Tibial nerve (tissue), 4 donors: Measurements from ENCODE around the gene NCR2. TPM values are rescaled to one million over a fixed set of nuclear protein-coding genes. Genes with fewer than 3 reads are reported as not detected.

Experiments used
- DNase-seq, 2 donors: peaks; one replicate each; pipeline ENCODE4 v3.0.0-alpha.2; 2019; ENCODE audit warnings: low spot score in 2 of 2
- H3K27ac ChIP-seq, 4 donors: fragments of 200-600 bp; sonication (generic) in 3 of 4; one replicate each; pipeline ENCODE4 v1.5.1; 2017 to 2019; ENCODE audit warnings: mild to moderate bottlenecking in 1 of 4
- H3K27me3 ChIP-seq, 2 donors: fragments of 200-600 bp; sonication (generic) in 1 of 2; one replicate each; pipeline versions ENCODE4 v1.5.1 to v1.6.0; 2017 to 2019
- H3K36me3 ChIP-seq, 3 donors: fragments of 200-600 bp; sonication (generic); one replicate each; pipeline ENCODE4 v1.5.1; 2018 to 2019
- H3K4me1 ChIP-seq, 4 donors: fragments of 200-600 bp; sonication (generic) in 3 of 4; one replicate each; pipeline ENCODE4 v1.5.1; 2017 to 2019
- H3K4me3 ChIP-seq, 4 donors: fragments of 200-600 bp; sonication (generic) in 3 of 4; one replicate each; pipeline ENCODE4 v1.5.1; 2017 to 2019; ENCODE audit warnings: mild to moderate bottlenecking in 1 of 4, moderate library complexity in 1 of 4
- H3K9me3 ChIP-seq, 4 donors: fragments of 200-600 bp; sonication (generic) in 3 of 4; one replicate each; pipeline ENCODE4 v1.5.1; 2017 to 2019
- CTCF ChIP-seq, 5 experiments: fragments of 200-600 bp in 3 of 5; fragments of 450-650 bp in 2 of 5; sonication (generic) in 3 of 5; IDR thresholded peaks; one replicate each; pipeline ENCODE4 v1.5.1; 2016 to 2019; ENCODE audit warnings: antibody characterized with exemption in 5 of 5, mild to moderate bottlenecking in 3 of 5, moderate library complexity in 2 of 5
- EP300 ChIP-seq, 2 donors: sonication (generic); formaldehyde crosslinking; IDR thresholded peaks; one replicate each; pipeline ENCODE4 v1.6.1; 2017; ENCODE audit warnings: antibody characterized with exemption in 2 of 2, mild to moderate bottlenecking in 1 of 2
- POLR2A ChIP-seq, 2 donors: fragments of 450-650 bp; IDR thresholded peaks; one replicate each; pipeline ENCODE4 v1.6.1; 2017; ENCODE audit warnings: antibody characterized with exemption in 2 of 2, mild to moderate bottlenecking in 2 of 2, moderate library complexity in 2 of 2
- WGBS, 2 donors: methylation state at CpG; one replicate each; pipeline ENCODE4 v1.1.5; 2018; 5-methylcytosine and 5-hydroxymethylcytosine counted together
- total RNA-seq, 4 donors: library from RNA; depleted of rRNA; stranded (reverse); fragments of >200 nt; gene quantifications; one replicate each; pipeline ENCODE4 v1.1.0, GENCODE V29; 2016

The NCR2 gene
- total RNA-seq, 4 donors from 2014 or later, result not detected

GRCh38 chr6:41352396-41352795 is 17.0 kb downstream of the NCR2 start:
- 51 to 63% methylated on average over 3 of the region's 3 CpGs for WGBS, 2 donors
- Histone ChIP-seq H3K27me3 (peaks cover 0 to 30% of the 10 kb centered on the region in 2 donors), H3K27ac (no peak overlapping the region), H3K9me3 (no peaks in the 10 kb centered on the region), H3K4me3 (no peak overlapping the region), H3K4me1 (no peaks in the 10 kb centered on the region), H3K36me3 (no peaks in the 10 kb centered on the region)
- TF ChIP-seq EP300 (IDR thresholded peaks at IDR 0.05), result no peak
- no peak for DNase-seq

GRCh38 chr6:41352907-41353306 is 17.5 kb downstream of the NCR2 start:
- WGBS, 2 donors, result 82 to 90% methylated on average over 3 of the region's 3 CpGs
- Histone ChIP-seq H3K4me3 (no peak overlapping the region), H3K36me3 (no peaks in the 10 kb centered on the region), H3K27ac (no peak overlapping the region), H3K9me3 (no peaks in the 10 kb centered on the region), H3K27me3 (peaks cover 0 to 26% of the 10 kb centered on the region in 2 donors), H3K4me1 (no peaks in the 10 kb centered on the region)
- TF ChIP-seq CTCF (IDR thresholded peaks at IDR 0.05), result no peak
- no peak for TF ChIP-seq POLR2A (IDR thresholded peaks at IDR 0.05)
- no peak for TF ChIP-seq EP300 (IDR thresholded peaks at IDR 0.05)
- DNase-seq, result no peak

- Histone ChIP-seq H3K36me3 (no peaks in the 10 kb centered on the region), H3K27me3 (peaks cover 0 to 23% of the 10 kb centered on the region in 2 donors), H3K4me3 (no peak overlapping the region), H3K9me3 (no peaks in the 10 kb centered on the region), H3K4me1 (no peaks in the 10 kb centered on the region), H3K27ac (no peak overlapping the region)
- TF ChIP-seq EP300 (IDR thresholded peaks at IDR 0.05), result no peak
- no peak for TF ChIP-seq POLR2A (IDR thresholded peaks at IDR 0.05)
- TF ChIP-seq CTCF (IDR thresholded peaks at IDR 0.05), result no peak
- DNase-seq, result no peak
- WGBS, 2 donors, result 58 to 73% methylated on average over 3 of the region's 3 CpGs
These were observed 17.9 kb downstream of the NCR2 start for GRCh38 chr6:41353333-41353732.

GRCh38 chr6:41355952-41356351 is 20.5 kb downstream of the NCR2 start:
- Histone ChIP-seq H3K27ac (no peak overlapping the region), H3K36me3 (no peaks in the 10 kb centered on the region), H3K4me1 (no peaks in the 10 kb centered on the region), H3K4me3 (no peak overlapping the region), H3K9me3 (peaks cover 0 to 24% (median 8%) of the 10 kb centered on the region in 4 donors), H3K27me3 (peaks cover 0 to 20% of the 10 kb centered on the region in 2 donors)
- no peak for DNase-seq
- WGBS, 2 donors, result 73 to 74% methylated on average over 4 of the region's 4 CpGs
- TF ChIP-seq EP300 (IDR thresholded peaks at IDR 0.05) (no peak), CTCF (IDR thresholded peaks at IDR 0.05) (no peak)

- H3K9me3 ChIP-seq, result peaks cover 0 to 33% (median 10%) of the 10 kb centered on the region in 4 donors
- WGBS, 2 donors, result 90 to 91% methylated on average over 3 of the region's 3 CpGs
- H3K27me3 ChIP-seq, result peaks cover 0 to 20% of the 10 kb centered on the region in 2 donors
- H3K36me3 ChIP-seq, result no peaks in the 10 kb centered on the region
- H3K4me3 ChIP-seq, result no peak overlapping the region
- TF ChIP-seq POLR2A (IDR thresholded peaks at IDR 0.05) (no peak), EP300 (IDR thresholded peaks at IDR 0.05) (no peak), CTCF (IDR thresholded peaks at IDR 0.05) (no peak)
- H3K27ac ChIP-seq, result no peak overlapping the region
- no peak for DNase-seq
- no peaks in the 10 kb centered on the region for H3K4me1 ChIP-seq
These were observed 21.4 kb downstream of the NCR2 start for GRCh38 chr6:41356825-41357224.

- Histone ChIP-seq H3K27ac (no peak overlapping the region), H3K4me3 (no peak overlapping the region), H3K4me1 (no peaks in the 10 kb centered on the region), H3K36me3 (no peaks in the 10 kb centered on the region), H3K27me3 (peaks cover 0 to 23% of the 10 kb centered on the region in 2 donors), H3K9me3 (peaks cover 0 to 39% (median 10%) of the 10 kb centered on the region in 4 donors)
- TF ChIP-seq EP300 (IDR thresholded peaks at IDR 0.05), result no peak
- no peak for TF ChIP-seq POLR2A (IDR thresholded peaks at IDR 0.05)
- TF ChIP-seq CTCF (IDR thresholded peaks at IDR 0.05), result no peak
- DNase-seq, result no peak
- WGBS, 2 donors, result 92 to 93% methylated on average over 7 of the region's 7 CpGs
These were observed 23.1 kb downstream of the NCR2 start for GRCh38 chr6:41358503-41358902.
